GM06990 (cell line): ENCODE data around the gene MAS1.
"Not testable (repeated sequence)": the region's sequence is repeated elsewhere in the genome, so short reads cannot be mapped to it uniquely, and the experiment has no call there.

Experiments used
- DNase-seq: peaks from one replicate; pipeline ENCODE4 v3.0.0-alpha.2; 2011; ENCODE audit not compliant: insufficient read length; ENCODE audit errors: extremely low read depth
- H3K27me3 ChIP-seq: replicated peaks from 2 replicates; pipeline ENCODE4 v1.6.0; 2011; ENCODE audit warnings: low read length; ENCODE audit not compliant: control insufficient read depth, insufficient read depth
- H3K36me3 ChIP-seq: 2 replicates; pipeline ENCODE4 v1.5.1; 2011; ENCODE audit warnings: low read length; ENCODE audit not compliant: control insufficient read depth, insufficient read depth
- H3K4me3 ChIP-seq: replicated peaks from 2 replicates; pipeline ENCODE4 v1.5.1; 2011; ENCODE audit warnings: low read depth, mild to moderate bottlenecking, control low read depth, low read length
- TF ChIP-seq, protein P1 (sequence below): IDR thresholded peaks from 2 replicates; pipeline ENCODE4 v1.5.1; 2011; ENCODE audit warnings: low read length, control low read depth, mild to moderate bottlenecking, inconsistent platforms; ENCODE audit not compliant: insufficient read depth, poor library complexity, severe bottlenecking

Gene MAS1

DNA sequence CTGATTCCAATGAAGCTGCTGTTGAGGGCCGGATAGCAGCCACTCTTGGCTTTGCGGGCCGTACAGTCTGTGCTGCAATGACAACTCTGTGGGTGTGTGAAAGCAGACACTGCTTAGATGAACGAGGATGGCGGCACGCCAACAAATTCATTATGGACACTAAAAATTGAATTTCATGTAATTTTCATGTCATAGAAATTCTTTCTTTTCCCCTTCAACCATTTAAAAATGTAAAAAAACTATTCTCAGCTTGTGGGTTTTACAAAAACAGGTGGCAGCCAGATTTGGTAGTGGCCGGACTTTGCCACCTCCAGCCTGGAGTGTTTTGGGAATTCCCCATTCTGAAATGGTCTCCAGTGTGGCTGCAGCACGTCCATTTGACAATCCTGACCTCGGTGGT, 26.0 kb downstream of the MAS1 start:
- no peak overlapping the region for H3K4me3 ChIP-seq
- DNase-seq, result no peak
- no peaks in the 10 kb centered on the region; the same call in 1 of the 2 replicates for H3K27me3 ChIP-seq
- TF ChIP-seq, protein P1, sequence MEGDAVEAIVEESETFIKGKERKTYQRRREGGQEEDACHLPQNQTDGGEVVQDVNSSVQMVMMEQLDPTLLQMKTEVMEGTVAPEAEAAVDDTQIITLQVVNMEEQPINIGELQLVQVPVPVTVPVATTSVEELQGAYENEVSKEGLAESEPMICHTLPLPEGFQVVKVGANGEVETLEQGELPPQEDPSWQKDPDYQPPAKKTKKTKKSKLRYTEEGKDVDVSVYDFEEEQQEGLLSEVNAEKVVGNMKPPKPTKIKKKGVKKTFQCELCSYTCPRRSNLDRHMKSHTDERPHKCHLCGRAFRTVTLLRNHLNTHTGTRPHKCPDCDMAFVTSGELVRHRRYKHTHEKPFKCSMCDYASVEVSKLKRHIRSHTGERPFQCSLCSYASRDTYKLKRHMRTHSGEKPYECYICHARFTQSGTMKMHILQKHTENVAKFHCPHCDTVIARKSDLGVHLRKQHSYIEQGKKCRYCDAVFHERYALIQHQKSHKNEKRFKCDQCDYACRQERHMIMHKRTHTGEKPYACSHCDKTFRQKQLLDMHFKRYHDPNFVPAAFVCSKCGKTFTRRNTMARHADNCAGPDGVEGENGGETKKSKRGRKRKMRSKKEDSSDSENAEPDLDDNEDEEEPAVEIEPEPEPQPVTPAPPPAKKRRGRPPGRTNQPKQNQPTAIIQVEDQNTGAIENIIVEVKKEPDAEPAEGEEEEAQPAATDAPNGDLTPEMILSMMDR, result no peak
- no peaks in the 10 kb centered on the region for H3K36me3 ChIP-seq

DNA sequence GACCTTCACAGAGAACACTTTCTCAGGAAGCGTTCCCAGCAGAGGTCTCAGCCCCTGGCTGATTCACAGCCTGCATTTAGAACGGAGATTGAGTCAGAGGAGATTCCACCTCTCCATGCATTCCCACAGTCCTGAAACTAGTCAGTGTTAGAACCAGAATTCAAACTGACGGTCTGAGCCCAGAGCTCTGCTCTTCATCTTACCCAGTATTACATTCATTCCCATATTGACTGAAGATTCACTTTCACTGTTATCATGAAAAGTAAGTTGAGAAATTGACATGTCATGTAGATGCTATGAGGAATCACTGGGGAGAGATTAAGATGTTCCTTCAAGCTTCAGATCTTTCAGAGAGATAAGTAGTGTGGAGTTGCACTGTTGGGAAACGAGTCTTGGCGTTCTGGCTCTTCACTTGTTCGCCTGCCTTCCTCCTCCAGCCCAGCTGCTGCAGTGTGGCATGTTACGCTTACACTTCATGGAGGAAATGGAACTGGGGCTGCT, 28.3 kb downstream of the MAS1 start:
- no peaks in the 10 kb centered on the region for H3K36me3 ChIP-seq
- TF ChIP-seq, protein P1, result no peak
- no peak overlapping the region for H3K4me3 ChIP-seq
- no peaks in the 10 kb centered on the region for H3K27me3 ChIP-seq
- DNase-seq, result no peak

DNA sequence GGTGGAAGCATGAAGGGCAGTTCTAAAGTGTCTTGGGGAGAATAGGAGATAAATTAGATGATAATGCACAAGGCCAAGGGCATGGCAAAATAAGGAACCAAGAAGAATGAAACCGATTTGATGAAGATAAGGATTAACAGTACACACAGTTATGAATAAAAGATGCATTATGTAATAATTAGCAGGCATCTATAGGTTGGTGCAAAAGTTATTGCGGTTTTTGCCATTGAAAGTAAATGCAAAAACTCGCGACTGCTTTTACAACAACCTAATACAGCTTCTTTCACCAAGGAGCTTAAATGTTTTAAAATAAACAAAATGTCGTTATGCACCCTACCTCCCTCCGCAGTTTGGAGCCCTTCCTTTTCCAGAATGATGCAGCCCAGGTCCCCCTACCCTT, 29.0 kb downstream of the MAS1 start:
- Histone ChIP-seq H3K36me3 (no peaks in the 10 kb centered on the region), H3K27me3 (no peaks in the 10 kb centered on the region), H3K4me3 (no peak overlapping the region)
- DNase-seq, result no peak
- TF ChIP-seq, protein P1, result no peak

DNA sequence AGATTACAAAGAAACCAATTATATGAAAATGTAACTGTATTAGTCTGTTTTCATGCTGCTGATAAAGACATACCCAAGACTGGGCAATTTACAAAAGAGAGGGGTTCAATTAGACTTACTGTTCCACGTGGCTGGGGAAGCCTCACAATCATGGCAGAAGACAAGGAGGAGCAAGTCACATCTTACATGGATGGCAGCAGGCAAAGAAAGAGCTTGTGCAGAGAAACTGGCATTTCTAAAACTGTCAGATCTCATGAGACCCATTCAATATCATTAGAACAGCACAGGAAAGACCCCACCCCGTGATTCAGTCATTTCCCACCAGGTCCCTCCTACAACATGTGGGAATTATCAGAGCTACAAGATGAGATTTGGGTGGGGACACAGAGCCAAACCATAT, 33.4 kb downstream of the MAS1 start:
- H3K4me3 ChIP-seq, H3K36me3 ChIP-seq, H3K27me3 ChIP-seq, DNase-seq: not testable (repeated sequence)

DNA sequence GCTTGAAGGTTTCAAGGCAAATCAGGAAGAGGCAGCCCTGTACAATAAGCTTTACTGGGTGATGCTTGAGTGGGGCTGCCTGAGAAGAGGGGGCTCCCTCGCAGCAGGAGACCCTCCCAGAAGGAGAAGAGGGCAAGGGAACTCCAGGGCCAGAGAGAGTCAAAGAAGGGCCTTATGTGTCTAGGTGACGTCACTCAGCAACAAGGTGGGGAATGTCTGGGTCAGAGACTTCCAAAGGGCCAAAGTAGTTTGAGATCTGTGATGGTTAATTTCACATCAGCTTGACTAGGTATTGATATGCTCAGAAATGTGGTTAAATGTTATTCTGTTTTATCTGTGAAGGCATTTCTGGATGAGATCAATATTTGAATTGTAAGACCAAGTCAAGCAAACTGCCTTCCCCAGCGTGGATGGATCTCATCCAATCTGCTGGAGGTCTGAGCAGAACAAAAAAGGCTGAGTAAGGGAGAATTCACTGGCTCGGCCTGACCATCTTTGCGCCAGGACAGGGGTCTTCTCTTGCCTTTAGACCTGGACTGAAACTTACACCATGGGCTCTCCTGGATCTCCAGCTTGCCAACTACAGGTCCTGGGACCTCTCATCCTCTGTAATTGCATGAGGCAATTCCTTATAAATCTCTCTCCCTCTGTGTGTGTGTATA, 35.9 kb downstream of the MAS1 start:
- Histone ChIP-seq H3K36me3 (no peaks in the 10 kb centered on the region), H3K27me3 (no peaks in the 10 kb centered on the region), H3K4me3 (no peak overlapping the region)
- no peak for DNase-seq
- TF ChIP-seq, protein P1, result no peak

DNA sequence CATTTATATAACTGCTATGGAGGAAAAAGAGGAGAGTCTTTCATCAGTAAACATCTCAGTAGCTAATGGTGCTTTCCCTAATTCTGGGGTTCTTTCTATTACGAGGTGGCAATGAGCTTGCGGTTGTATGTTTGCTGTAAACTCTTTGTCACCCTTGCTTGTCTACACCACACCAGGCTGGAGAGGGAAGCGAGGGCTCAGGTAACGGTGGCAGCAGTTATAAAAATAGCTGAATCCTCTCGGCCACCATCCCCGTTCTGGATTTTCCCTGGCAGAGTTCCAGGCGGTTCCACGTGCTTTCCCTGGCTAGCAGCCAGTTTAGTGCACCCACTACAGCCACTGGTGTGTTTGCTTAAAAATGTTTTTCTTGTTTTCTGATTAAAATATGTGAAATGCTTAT, 39.0 kb downstream of the MAS1 start:
- H3K4me3 ChIP-seq, result no peak overlapping the region
- DNase-seq, result peak; percentile 65
- no peaks in the 10 kb centered on the region for H3K27me3 ChIP-seq
- H3K36me3 ChIP-seq, result no peaks in the 10 kb centered on the region
- TF ChIP-seq, protein P1, result no peak
